Right atrium auricular region (tissue), 2 donors: Measurements from ENCODE around the gene ATG7. TPM values are rescaled to one million over a fixed set of nuclear protein-coding genes. Genes with fewer than 3 reads are reported as not detected.

Experiments used
- DNase-seq: peaks from one replicate; pipeline ENCODE4 v3.0.0-alpha.2; 2019; ENCODE audit warnings: low spot score
- H3K27ac ChIP-seq, 2 donors: fragments of 200-600 bp; sonication (generic); 1 replicate in 1 of 2; 2 replicates in 1 of 2; pipeline ENCODE4 v1.5.1; 2016 to 2019
- H3K27me3 ChIP-seq, 2 donors: fragments of 200-600 bp; sonication (generic); one replicate each; pipeline versions ENCODE4 v1.5.1 to v1.6.0; 2017 to 2019
- H3K36me3 ChIP-seq: fragments of 200-600 bp; sonication (generic); one replicate; pipeline ENCODE4 v1.5.1; 2016
- H3K4me1 ChIP-seq, 2 donors: fragments of 200-600 bp; sonication (generic); one replicate each; pipeline versions ENCODE4 v1.5.1 to v1.6.0; 2017 to 2019
- H3K4me3 ChIP-seq, 2 donors: fragments of 200-600 bp; sonication (generic); 1 replicate in 1 of 2; 2 replicates in 1 of 2; pipeline ENCODE4 v1.5.1; 2017 to 2019; ENCODE audit warnings: mild to moderate bottlenecking in 1 of 2, moderate library complexity in 1 of 2
- H3K9me3 ChIP-seq, 2 donors: fragments of 200-600 bp; sonication (generic); one replicate each; pipeline ENCODE4 v1.5.1; 2019
- CTCF ChIP-seq, 2 donors: fragments of 200-600 bp; sonication (generic); IDR thresholded peaks; one replicate each; pipeline ENCODE4 v1.5.1; 2019; ENCODE audit warnings: antibody characterized with exemption in 2 of 2
- total RNA-seq, 2 donors: library from RNA; depleted of rRNA; stranded (reverse); fragments of >200 nt; gene quantifications; one replicate each; pipeline ENCODE4 v1.1.0, GENCODE V29; 2016

Gene ATG7
- total RNA-seq, 2 donors from 2014 or later, result 15.2 to 23.8 TPM

DNA sequence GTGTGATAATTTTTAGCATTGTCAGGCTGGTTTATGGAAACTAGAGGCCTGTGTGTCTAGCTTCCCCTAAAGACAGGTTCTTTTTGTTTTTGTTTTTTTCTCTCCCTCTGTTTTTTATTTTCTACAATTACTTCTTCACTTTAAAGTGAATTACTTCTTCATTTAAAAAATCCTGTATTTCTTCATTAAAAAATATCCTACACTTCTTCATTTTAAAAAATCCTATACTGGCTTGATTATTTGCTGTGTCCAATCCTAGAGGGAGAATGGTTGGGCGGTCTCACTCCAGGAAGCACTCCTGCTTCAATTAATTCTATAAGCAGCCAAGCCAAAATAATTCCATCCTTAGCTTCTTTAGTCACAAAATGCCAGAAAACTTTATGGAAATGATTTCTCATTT is 11.8 kb downstream of the ATG7 start:
- no peak overlapping the region for H3K4me3 ChIP-seq
- peaks cover 0 to 41% of the 10 kb centered on the region in 2 donors for H3K4me1 ChIP-seq
- no peaks in the 10 kb centered on the region for H3K9me3 ChIP-seq
- no peak for DNase-seq
- no peak for TF ChIP-seq CTCF (IDR thresholded peaks at IDR 0.05)
- no peaks in the 10 kb centered on the region for H3K36me3 ChIP-seq
- H3K27me3 ChIP-seq, result no peaks in the 10 kb centered on the region
- no peak overlapping the region for H3K27ac ChIP-seq

- no peak for TF ChIP-seq CTCF (IDR thresholded peaks at IDR 0.05)
- H3K4me1 ChIP-seq, result peaks cover 0 to 55% of the 10 kb centered on the region in 2 donors
Observed at GRCh38 chr3:11285471-11285870, 13.3 kb downstream of the ATG7 start.

DNA sequence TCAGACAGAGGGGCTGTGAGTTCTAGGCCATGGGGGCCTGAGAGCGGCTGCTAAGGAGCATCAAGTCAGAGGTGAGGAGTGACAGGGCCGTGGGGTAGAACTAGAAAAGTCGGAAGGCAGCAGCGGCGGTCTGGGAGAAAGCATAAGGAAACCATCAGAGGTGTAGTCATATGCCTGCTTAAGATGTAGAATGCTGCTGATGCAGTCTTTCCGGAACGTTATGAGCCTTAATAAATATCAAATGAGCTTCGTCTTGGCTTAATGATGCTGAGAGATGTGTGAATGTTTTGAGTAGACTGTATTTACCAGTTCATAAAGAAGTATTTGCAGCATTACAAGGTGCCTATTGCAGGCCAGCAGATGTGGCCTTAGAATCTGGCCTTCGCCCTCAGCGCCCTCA is 15.2 kb downstream of the ATG7 start:
- Histone ChIP-seq H3K4me1 (peaks cover 0 to 67% of the 10 kb centered on the region in 2 donors), H3K9me3 (no peaks in the 10 kb centered on the region), H3K27ac (peak overlapping the region; percentile 6 to 30), H3K27me3 (no peaks in the 10 kb centered on the region), H3K4me3 (no peak overlapping the region), H3K36me3 (no peaks in the 10 kb centered on the region)
- no peak for DNase-seq
- TF ChIP-seq CTCF (IDR thresholded peaks at IDR 0.05), result no peak

More at GRCh38 chr3:11285471-11285870, 13.3 kb downstream of the ATG7 start:
- no peak for DNase-seq
- Histone ChIP-seq H3K27me3 (no peaks in the 10 kb centered on the region), H3K36me3 (no peaks in the 10 kb centered on the region), H3K9me3 (no peaks in the 10 kb centered on the region), H3K4me3 (no peak overlapping the region), H3K27ac (no peak overlapping the region)

- peak overlapping the region; percentile 62 to 72 for H3K27ac ChIP-seq
- no peaks in the 10 kb centered on the region for H3K36me3 ChIP-seq
- no peaks in the 10 kb centered on the region for H3K27me3 ChIP-seq
- no peaks in the 10 kb centered on the region for H3K9me3 ChIP-seq
- DNase-seq, result no peak
- no peak overlapping the region for H3K4me3 ChIP-seq
- no peak for TF ChIP-seq CTCF (IDR thresholded peaks at IDR 0.05)
- H3K4me1 ChIP-seq, result peaks cover 0 to 60% of the 10 kb centered on the region in 2 donors
Observed at GRCh38 chr3:11288021-11288491, 15.9 kb downstream of the ATG7 start.

DNA sequence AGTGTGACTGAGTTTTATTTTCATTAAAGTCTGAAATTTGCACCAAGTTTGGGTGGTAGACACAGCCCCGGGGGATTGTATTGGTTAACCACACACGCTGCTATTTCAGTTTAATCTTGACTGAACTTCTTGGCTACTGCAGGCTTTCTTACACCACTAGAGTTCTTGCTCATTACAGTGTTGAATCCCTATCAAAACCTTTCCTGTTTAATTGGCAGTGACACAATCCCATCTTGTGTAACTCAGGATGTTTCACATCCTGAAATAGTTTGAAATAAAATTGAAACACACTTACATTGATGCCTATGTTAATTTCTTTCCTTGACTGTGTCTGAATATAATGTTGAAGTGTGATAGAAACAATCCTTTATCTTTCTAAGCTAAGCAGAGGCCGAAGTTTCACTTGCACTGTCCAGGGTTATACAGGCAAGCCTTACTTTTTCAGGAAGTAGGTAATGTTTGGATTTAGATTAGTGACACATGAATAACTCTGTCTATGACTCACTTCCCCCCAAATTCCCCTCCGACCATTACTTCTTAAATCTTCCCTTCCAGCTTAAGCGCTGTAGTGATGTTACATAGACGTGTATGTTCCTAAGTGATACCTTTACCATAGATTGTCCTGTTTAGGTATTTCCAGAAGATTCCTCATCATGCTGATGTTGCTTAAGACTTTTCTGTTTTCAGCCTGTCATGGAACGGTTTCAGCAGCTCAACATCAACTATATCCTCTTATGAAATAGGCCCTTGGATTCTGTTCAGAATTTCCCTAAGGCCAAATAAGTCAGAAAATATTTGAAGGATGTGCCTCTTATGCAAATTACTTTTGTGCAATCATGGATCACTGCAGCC is 16.8 kb downstream of the ATG7 start:
- peaks cover 0 to 54% of the 10 kb centered on the region in 2 donors for H3K4me1 ChIP-seq
- no peak for DNase-seq

More for the DNA sequence above, 16.8 kb downstream of the ATG7 start:
- Histone ChIP-seq H3K27me3 (no peaks in the 10 kb centered on the region), H3K9me3 (no peaks in the 10 kb centered on the region), H3K27ac (peak overlapping the region; percentile 62 to 72), H3K36me3 (no peaks in the 10 kb centered on the region), H3K4me3 (peak overlapping the region in 1 of 2 donors; percentile 3)
- TF ChIP-seq CTCF (IDR thresholded peaks at IDR 0.05), result no peak
